ENCODE results near the gene PELI1. TPM values are rescaled to one million over a fixed set of nuclear protein-coding genes. Genes with fewer than 3 reads are reported as not detected.

The PELI1 gene
- total and polyA plus RNA-seq, 2 of the 8 experiments (the other 6 are each of a cell fraction or from before 2014, with no cell fraction given) = 21.8 to 57.1 TPM

- TF ChIP-seq, protein P1, sequence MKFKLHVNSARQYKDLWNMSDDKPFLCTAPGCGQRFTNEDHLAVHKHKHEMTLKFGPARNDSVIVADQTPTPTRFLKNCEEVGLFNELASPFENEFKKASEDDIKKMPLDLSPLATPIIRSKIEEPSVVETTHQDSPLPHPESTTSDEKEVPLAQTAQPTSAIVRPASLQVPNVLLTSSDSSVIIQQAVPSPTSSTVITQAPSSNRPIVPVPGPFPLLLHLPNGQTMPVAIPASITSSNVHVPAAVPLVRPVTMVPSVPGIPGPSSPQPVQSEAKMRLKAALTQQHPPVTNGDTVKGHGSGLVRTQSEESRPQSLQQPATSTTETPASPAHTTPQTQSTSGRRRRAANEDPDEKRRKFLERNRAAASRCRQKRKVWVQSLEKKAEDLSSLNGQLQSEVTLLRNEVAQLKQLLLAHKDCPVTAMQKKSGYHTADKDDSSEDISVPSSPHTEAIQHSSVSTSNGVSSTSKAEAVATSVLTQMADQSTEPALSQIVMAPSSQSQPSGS (IDR thresholded peaks at IDR 0.05; ENCODE audit: low read length) = no peak
- TF ChIP-seq, protein P2, sequence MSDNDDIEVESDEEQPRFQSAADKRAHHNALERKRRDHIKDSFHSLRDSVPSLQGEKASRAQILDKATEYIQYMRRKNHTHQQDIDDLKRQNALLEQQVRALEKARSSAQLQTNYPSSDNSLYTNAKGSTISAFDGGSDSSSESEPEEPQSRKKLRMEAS (IDR thresholded peaks at IDR 0.05) = no peak
- TF ChIP-seq ASH2L (IDR thresholded peaks at IDR 0.05; ENCODE audit: low read length) (no peak), RNF2 (IDR thresholded peaks at IDR 0.05; ENCODE audit: borderline replicate concordance, low read depth, low read length, missing control alignments, poor library complexity, severe bottlenecking) (no peak), USF2 (IDR thresholded peaks at IDR 0.05; ENCODE audit: low read length) (no peak), TAF1 (IDR thresholded peaks at IDR 0.05; ENCODE audit: low read depth, low read length) (no peak), CTCF (IDR thresholded peaks at IDR 0.05; ENCODE audit: control extremely low read depth in 1 of 3, insufficient read depth in 1 of 3, low read depth in 1 of 3, low read length in 3 of 3) (no peak), KDM1A (IDR thresholded peaks at IDR 0.05; ENCODE audit: borderline replicate concordance, low read length) (no peak)
Measured at GRCh38 chr2:64115808-64116598, 28.2 kb downstream of the PELI1 start (continued).
